NOMO-1 treated with DMSO at 0.1 percent for 48 hours (cell line): ENCODE measurements around the gene COL20A1.
"Not testable (repeated sequence)": the region's sequence is repeated elsewhere in the genome, so short reads cannot be mapped to it uniquely, and the experiment has no call there.

Source experiments
- DNase-seq: peaks from one replicate; lab custom pipeline; 2025; ENCODE audit not compliant: unreplicated experiment; lab: John Stamatoyannopoulos, UW

Gene COL20A1

GRCh38 chr20:63330084-63330760 lies 37.2 kb downstream of the COL20A1 start:
- no peak for DNase-seq

GRCh38 chr20:63330940-63331339 lies 38.0 kb downstream of the COL20A1 start:
- no peak for DNase-seq

GRCh38 chr20:63331741-63332400 lies 38.9 kb downstream of the COL20A1 start:
- DNase-seq, result no peak

GRCh38 chr20:63332488-63333240 lies 39.7 kb downstream of the COL20A1 start:
- DNase-seq, result no peak

GRCh38 chr20:63333241-63333836 lies 40.4 kb downstream of the COL20A1 start:
- DNase-seq, result no peak

- no peak for DNase-seq
These were observed 41.4 kb downstream of the COL20A1 start for GRCh38 chr20:63334356-63334755.

GRCh38 chr20:63335060-63335459 lies 42.1 kb downstream of the COL20A1 start:
- not testable (repeated sequence) for DNase-seq

- DNase-seq, result no peak
These were observed 42.7 kb downstream of the COL20A1 start for GRCh38 chr20:63335711-63336110.

- DNase-seq, result no peak
These were observed 43.3 kb downstream of the COL20A1 start for GRCh38 chr20:63336232-63336752.

- no peak for DNase-seq
These were observed 44.9 kb downstream of the COL20A1 start for GRCh38 chr20:63337786-63338420.

- DNase-seq, result not testable (repeated sequence)
These were observed 46.4 kb downstream of the COL20A1 start for GRCh38 chr20:63339154-63340094.

- not testable (repeated sequence) for DNase-seq
These were observed 47.2 kb downstream of the COL20A1 start for GRCh38 chr20:63340158-63340688.

GRCh38 chr20:63342561-63343459 lies 49.8 kb downstream of the COL20A1 start:
- DNase-seq, result no peak

GRCh38 chr20:63343460-63344445 lies 50.8 kb downstream of the COL20A1 start:
- DNase-seq, result no peak

GRCh38 chr20:63344616-63345327 lies 51.8 kb downstream of the COL20A1 start:
- DNase-seq, result no peak

GRCh38 chr20:63345328-63346100 lies 52.5 kb downstream of the COL20A1 start:
- DNase-seq, result no peak
